Measurements from ENCODE around the gene TIMM22. TPM values are rescaled to one million over a fixed set of nuclear protein-coding genes. Genes with fewer than 3 reads are reported as not detected.

The TIMM22 gene
- total and polyA plus RNA-seq, 7 donors: 8.0 to 27.2 (median 14.9) TPM

- Histone ChIP-seq H3K9me3 (no peaks in the 10 kb centered on the region), H3K4me3 (peak overlapping the region; percentile 58), H3K36me3 (ENCODE audit: insufficient read depth in 1 of 2, low read depth in 1 of 2) (no peaks in the 10 kb centered on the region), H3K4me1 (peaks cover 12% of the 10 kb centered on the region), H3K27ac (peak overlapping the region; percentile 78), H3K27me3 (ENCODE audit: insufficient read depth in 3 of 3, low read length in 2 of 3) (peaks cover 0 to 2% (median 0%) of the 10 kb centered on the region in 3 donors)
- WGBS, 3 donors: 27 to 34% (median 34%) methylated on average over 22 to 30 of the region's 30 CpGs
- no peak for TF ChIP-seq CTCF (IDR thresholded peaks at IDR 0.05)
- DNase-seq: peak; percentile 78 to 88
- peak; percentile 80 to 87 (median 86) for ATAC-seq
- intact Hi-C loops (cut with DNase I): loop anchor here in 1 of 2 donors (5.0 kb wide), 1 partner anchor 32 kb away; no protein-coding TSS in a partner anchor
These were observed 42.7 kb downstream of the TIMM22 start for GRCh38 chr17:1039511-1040215.

- WGBS, 3 donors: 27 to 59% (median 35%) methylated on average over 13 of the region's 13 CpGs
- peak overlapping the region; percentile 58 for H3K4me3 ChIP-seq
- peaks cover 0 to 2% (median 0%) of the 10 kb centered on the region in 3 donors for H3K27me3 ChIP-seq (ENCODE audit: insufficient read depth in 3 of 3, low read length in 2 of 3)
- intact Hi-C loops (cut with DNase I): loop anchor here in 1 of 2 donors (5.0 kb wide), 1 partner anchor 33 kb away; no protein-coding TSS in a partner anchor
- H3K36me3 ChIP-seq (ENCODE audit: insufficient read depth in 1 of 2, low read depth in 1 of 2): no peaks in the 10 kb centered on the region
- DNase-seq (peak; percentile 18 to 55), ATAC-seq (peak in 3 of 4 donors; percentile 17 to 38 (median 23))
- peaks cover 12% of the 10 kb centered on the region for H3K4me1 ChIP-seq
- TF ChIP-seq CTCF (IDR thresholded peaks at IDR 0.05): no peak
- peak overlapping the region; percentile 78 for H3K27ac ChIP-seq
- no peaks in the 10 kb centered on the region for H3K9me3 ChIP-seq
These were observed 43.3 kb downstream of the TIMM22 start for GRCh38 chr17:1040216-1040600.

GRCh38 chr17:1041746-1042145 is 44.8 kb downstream of the TIMM22 start:
- 92 to 94% (median 94%) methylated on average over 9 of the region's 9 CpGs for WGBS, 3 donors
- no peak for ATAC-seq
- Histone ChIP-seq H3K36me3 (ENCODE audit: insufficient read depth in 1 of 2, low read depth in 1 of 2) (no peaks in the 10 kb centered on the region), H3K4me1 (peaks cover 12% of the 10 kb centered on the region), H3K27me3 (ENCODE audit: insufficient read depth in 3 of 3, low read length in 2 of 3) (peaks cover 0 to 2% (median 0%) of the 10 kb centered on the region in 3 donors), H3K4me3 (no peak overlapping the region), H3K9me3 (no peaks in the 10 kb centered on the region), H3K27ac (no peak overlapping the region)
- TF ChIP-seq CTCF (IDR thresholded peaks at IDR 0.05): no peak
- peak; percentile 5 for DNase-seq
- intact Hi-C loops (cut with DNase I): loop anchor here in 1 of 2 donors (5.0 kb wide), 1 partner anchor 34 kb away; no protein-coding TSS in a partner anchor

GRCh38 chr17:1042486-1042885 is 45.6 kb downstream of the TIMM22 start:
- peak in 1 of 2 donors; percentile 23 for DNase-seq
- no peak overlapping the region for H3K27ac ChIP-seq

More at GRCh38 chr17:1042486-1042885, 45.6 kb downstream of the TIMM22 start:
- no peak for ATAC-seq
- Histone ChIP-seq H3K4me1 (peaks cover 12% of the 10 kb centered on the region), H3K27me3 (ENCODE audit: insufficient read depth in 3 of 3, low read length in 2 of 3) (peaks cover 0 to 2% (median 0%) of the 10 kb centered on the region in 3 donors), H3K9me3 (no peaks in the 10 kb centered on the region), H3K36me3 (ENCODE audit: insufficient read depth in 1 of 2, low read depth in 1 of 2) (no peaks in the 10 kb centered on the region), H3K4me3 (no peak overlapping the region)
- intact Hi-C loops (cut with DNase I): loop anchor here in 1 of 2 donors (5.0 kb wide), 1 partner anchor 35 kb away; no protein-coding TSS in a partner anchor
- TF ChIP-seq CTCF (IDR thresholded peaks at IDR 0.05): no peak
- WGBS, 3 donors: 95% methylated on average over 19 of the region's 19 CpGs
